HepG2 (cell line): Measurements from ENCODE around the gene ZCCHC9. TPM values are rescaled to one million over a fixed set of nuclear protein-coding genes. Genes with fewer than 3 reads are reported as not detected.

Experiments
- ATAC-seq: fragments of 200-7000 bp; cut with Tn5 transposase; 3 replicates; pipeline ENCODE4 v1.9.1; 2020; ENCODE audit warnings: mild to moderate bottlenecking, moderate library complexity
- BruUV-seq: library from RNA; stranded (reverse); fragments of 400-500 nt; replicated peaks from 2 replicates; lab custom pipeline; 2021; lab: Mats Ljungman, UMichigan
- CTCF ChIA-PET: fragments of 300-600 bp; formaldehyde crosslinking; extraction: SDS; loops from one replicate; lab custom pipeline; 2021; ENCODE audit warnings: low total read pairs, inconsistent platforms, low intra/inter-chr PET ratio; lab: Yijun Ruan, JAX
- POLR2A ChIA-PET: fragments of 350-600 bp; sonication (Branson Sonifier 250); formaldehyde crosslinking; loops from one replicate; lab custom pipeline; 2020; ENCODE audit warnings: antibody characterized with exemption, inconsistent platforms; lab: Yijun Ruan, JAX
- DNase-seq: peaks from one replicate; pipeline ENCODE4 v3.0.0-alpha.2; 2015; ENCODE audit warnings: low spot score
- FAIRE-seq: peaks from 3 replicates; lab custom pipeline; 2011; peaks lifted over from hg19 to GRCh38; lab: Jason Lieb, UNC
- H2AFZ ChIP-seq: one replicate; pipeline ENCODE4 v1.6.1; 2011; ENCODE audit warnings: low read length, inconsistent platforms
- H3K27ac ChIP-seq: fragments of 300-600 bp; 3 replicates; pipeline ENCODE4 v1.8.0; 2011; ENCODE audit warnings: mixed run types, mild to moderate bottlenecking, mixed read lengths, low read length, inconsistent platforms; ENCODE audit not compliant: insufficient read depth; ENCODE audit errors: extremely low read length
- H3K27me3 ChIP-seq, 2 experiments: fragments of 200-600 bp in 1 of 2; 2 replicates in 1 of 2; 3 replicates in 1 of 2; pipeline versions ENCODE4 v1.6.0 to v1.8.0; 2011; ENCODE audit warnings: low read length in 2 of 2, mild to moderate bottlenecking in 2 of 2, moderate library complexity in 2 of 2, inconsistent platforms in 1 of 2; ENCODE audit not compliant: insufficient read depth in 2 of 2, control insufficient read depth in 1 of 2
- H3K36me3 ChIP-seq, 2 experiments: fragments of 200-600 bp in 1 of 2; replicated peaks in 1 of 2; 2 replicates in 1 of 2; 3 replicates in 1 of 2; pipeline versions ENCODE4 v1.5.1 to v1.8.0; 2011; ENCODE audit warnings: low read length in 2 of 2, inconsistent platforms in 1 of 2; ENCODE audit not compliant: insufficient read depth in 2 of 2, control insufficient read depth in 1 of 2
- H3K4me1 ChIP-seq: 2 replicates; pipeline ENCODE4 v1.5.1; 2012; ENCODE audit warnings: low read length, inconsistent platforms; ENCODE audit not compliant: insufficient read depth
- H3K4me2 ChIP-seq: 2 replicates; pipeline ENCODE4 v1.6.0; 2011; ENCODE audit warnings: low read depth, low read length, inconsistent platforms
- H3K4me3 ChIP-seq, 3 experiments: fragments of 200-600 bp in 1 of 3; sonication (generic), shearing (Covaris generic) in 1 of 3; replicated peaks in 1 of 3; 2 replicates each; pipeline ENCODE4 v1.5.1; 2011 to 2016; ENCODE audit warnings: low read length in 3 of 3, inconsistent platforms in 2 of 3, low read depth in 2 of 3, mild to moderate bottlenecking in 2 of 3, control low read depth in 1 of 3, mixed read lengths in 1 of 3; ENCODE audit not compliant: insufficient read depth in 1 of 3
- H3K79me2 ChIP-seq: one replicate; pipeline ENCODE4 v1.6.1; 2011; ENCODE audit warnings: low read length, inconsistent platforms; ENCODE audit not compliant: insufficient read depth
- H3K9ac ChIP-seq: 2 replicates; pipeline ENCODE4 v1.6.0; 2011; ENCODE audit warnings: mild to moderate bottlenecking, low read depth, low read length, inconsistent platforms; ENCODE audit not compliant: insufficient read depth
- H3K9me3 ChIP-seq: 2 replicates; pipeline ENCODE4 v1.5.1; 2012; ENCODE audit warnings: mild to moderate bottlenecking, low read length
- H4K20me1 ChIP-seq: 2 replicates; pipeline ENCODE4 v1.6.0; 2011; ENCODE audit warnings: inconsistent platforms, mild to moderate bottlenecking, low read length, moderate library complexity; ENCODE audit not compliant: insufficient read depth
- EP300 ChIP-seq, 3 experiments: sonication (generic) in 1 of 3; formaldehyde crosslinking in 1 of 3; IDR thresholded peaks; 2 replicates each; pipeline versions ENCODE4 v1.5.1 to v1.6.1; 2011 to 2020; ENCODE audit warnings: low read depth in 2 of 3, low read length in 2 of 3, borderline replicate concordance in 1 of 3, improper control_type of control experiment in 1 of 3, mild to moderate bottlenecking in 1 of 3, missing genetic modification reagents in 1 of 3, moderate library complexity in 1 of 3
- HDAC1 ChIP-seq: sonication (generic); formaldehyde crosslinking; IDR thresholded peaks from 2 replicates; pipeline ENCODE4 v1.5.1; 2020; ENCODE audit warnings: mild to moderate bottlenecking, missing genetic modification reagents
- HNRNPH1 ChIP-seq: fragments of 200-400 bp; formaldehyde crosslinking; optimal IDR thresholded peaks from 2 replicates; pipeline ENCODE3; 2017; ENCODE audit warnings: mild to moderate bottlenecking, low read depth, low read length
- HOXA3 ChIP-seq: sonication (generic); formaldehyde crosslinking; IDR thresholded peaks from 2 replicates; pipeline ENCODE4 v1.5.0; 2020; ENCODE audit warnings: missing genetic modification reagents
- NRL ChIP-seq: sonication (generic); formaldehyde crosslinking; IDR thresholded peaks from 2 replicates; pipeline ENCODE4 v1.5.0; 2020; ENCODE audit warnings: missing genetic modification reagents, mild to moderate bottlenecking, moderate library complexity, borderline replicate concordance
- ZFP90 ChIP-seq: sonication (generic); formaldehyde crosslinking; IDR thresholded peaks from 2 replicates; pipeline ENCODE4 v1.8.0; 2022; ENCODE audit warnings: missing genetic modification reagents, mild to moderate bottlenecking, inconsistent platforms, borderline replicate concordance
- ZMYM4 ChIP-seq: sonication (generic); formaldehyde crosslinking; IDR thresholded peaks from 2 replicates; pipeline ENCODE4 v1.8.1; 2023; ENCODE audit warnings: mild to moderate bottlenecking, missing genetic modification reagents
- WGBS: methylation state at CpG from one replicate; pipeline ENCODE4 v1.1.6; 2017; ENCODE audit warnings: low lambda C conversion rate; 5-methylcytosine and 5-hydroxymethylcytosine counted together
- in situ Hi-C: cut with HindIII; loops from 2 replicates; pipeline ENCODE4 v1.10.0; 2017; ENCODE audit warnings: low pct_unique_long_range_greater_than_20kb; ENCODE audit not compliant: extremely low pct_ligation_motif_present
- intact Hi-C: fragments of 100-400 bp; cut with micrococcal nuclease; formaldehyde crosslinking; loops from one replicate; pipeline ENCODE4 v1.10.0; 2022; ENCODE audit not compliant: unreplicated experiment
- polyA plus RNA-seq, 8 experiments: library from polyadenylated mRNA; depleted of rRNA in 3 of 8; stranded (reverse) in 7 of 8; unstranded in 1 of 8; fragments of >200 nt; fragmentation: Illumina TruSeq in 4 of 8; extraction: Trizol in 4 of 8; gene quantifications; 2 replicates each; pipeline versions ENCODE4 v1.2.1 to v1.2.3, GENCODE V29; 2011 to 2016; ENCODE audit warnings: low read depth in 4 of 8, missing spikeins in 1 of 8, mixed read lengths in 1 of 8; ENCODE audit not compliant: insufficient read depth in 1 of 8
- total RNA-seq, 5 experiments: library from RNA; depleted of rRNA; stranded (reverse); fragments of >200 nt; fragmentation: Illumina TruSeq; extraction: Trizol; gene quantifications; 2 replicates each; pipeline ENCODE4 v1.2.3, GENCODE V29; 2016; ENCODE audit warnings: low read depth in 1 of 5
- TF ChIP-seq, protein P1 (sequence below): sonication (generic); formaldehyde crosslinking; IDR thresholded peaks from 2 replicates; pipeline ENCODE4 v1.5.0; 2020; ENCODE audit warnings: missing genetic modification reagents
- TF ChIP-seq, protein P2 (sequence below): sonication (generic); formaldehyde crosslinking; IDR thresholded peaks from 2 replicates; pipeline ENCODE4 v1.5.1; 2020; ENCODE audit warnings: mild to moderate bottlenecking, missing genetic modification reagents, moderate library complexity

The ZCCHC9 gene
- total and polyA plus RNA-seq, 2 of the 13 experiments (the other 11 are each of a cell fraction or from before 2014, with no cell fraction given), result 28.7 to 52.5 TPM

DNA sequence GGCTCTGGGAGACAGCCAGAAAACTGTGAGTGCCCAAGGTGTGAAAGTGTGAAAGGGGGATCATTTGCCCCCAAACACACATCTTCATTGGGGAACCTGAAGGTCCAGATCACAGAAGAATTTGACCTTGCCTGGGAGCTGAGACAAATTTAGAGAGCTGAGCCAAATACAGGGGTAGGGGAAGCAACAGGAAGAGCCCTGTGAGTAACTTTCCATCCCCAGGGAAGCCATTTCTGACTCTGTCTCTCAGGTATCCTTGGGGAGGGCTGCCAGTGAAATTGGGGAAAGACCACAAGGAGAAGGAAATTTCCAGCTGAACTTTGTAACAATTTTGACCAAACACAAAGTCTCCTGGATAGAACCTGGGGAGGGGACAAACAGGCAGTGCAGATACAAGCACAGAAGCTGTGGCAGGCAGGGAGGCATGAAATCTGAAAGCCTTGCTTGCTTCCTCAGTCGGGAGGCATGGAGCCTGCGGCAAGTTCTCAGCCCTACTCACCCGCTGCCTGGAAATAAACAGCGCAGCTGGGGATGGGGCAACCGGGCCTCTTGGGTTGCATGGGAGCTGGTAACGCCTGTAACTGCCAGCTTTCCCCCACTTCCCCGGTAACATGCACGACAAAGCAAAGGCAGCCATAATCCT lies 31.5 kb upstream of the ZCCHC9 start:
- peak; percentile 10 for DNase-seq
- H3K9ac ChIP-seq, result no peak overlapping the region
- CTCF ChIA-PET, result no interaction called here
- H3K27ac ChIP-seq, result peak overlapping the region; percentile 47
- no peak overlapping the region for H3K4me3 ChIP-seq
- no peaks in the 10 kb centered on the region for H3K36me3 ChIP-seq
- FAIRE-seq, result no peak
- intact Hi-C loops, result no loop called here
- no peak overlapping the region for H2AFZ ChIP-seq
- TF ChIP-seq NRL, result no peak
- peak; percentile 19; the same call in 1 of the 2 replicates for TF ChIP-seq ZMYM4 (CRISPR knock-in tag)
- TF ChIP-seq, protein P1, sequence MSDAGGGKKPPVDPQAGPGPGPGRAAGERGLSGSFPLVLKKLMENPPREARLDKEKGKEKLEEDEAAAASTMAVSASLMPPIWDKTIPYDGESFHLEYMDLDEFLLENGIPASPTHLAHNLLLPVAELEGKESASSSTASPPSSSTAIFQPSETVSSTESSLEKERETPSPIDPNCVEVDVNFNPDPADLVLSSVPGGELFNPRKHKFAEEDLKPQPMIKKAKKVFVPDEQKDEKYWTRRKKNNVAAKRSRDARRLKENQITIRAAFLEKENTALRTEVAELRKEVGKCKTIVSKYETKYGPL (CRISPR knock-in tag), result no peak
- TF ChIP-seq HDAC1 (CRISPR knock-in tag), result no peak
- TF ChIP-seq HNRNPH1, result no peak
- no peak; a peak in 1 of 4 replicates for TF ChIP-seq EP300 (IDR thresholded peaks at IDR 0.05; ENCODE audit: low read depth in 2 of 2, low read length in 2 of 2)
- TF ChIP-seq EP300 (CRISPR knock-in tag; IDR thresholded peaks at IDR 0.05; ENCODE audit: borderline replicate concordance), result no peak
- TF ChIP-seq, protein P2, sequence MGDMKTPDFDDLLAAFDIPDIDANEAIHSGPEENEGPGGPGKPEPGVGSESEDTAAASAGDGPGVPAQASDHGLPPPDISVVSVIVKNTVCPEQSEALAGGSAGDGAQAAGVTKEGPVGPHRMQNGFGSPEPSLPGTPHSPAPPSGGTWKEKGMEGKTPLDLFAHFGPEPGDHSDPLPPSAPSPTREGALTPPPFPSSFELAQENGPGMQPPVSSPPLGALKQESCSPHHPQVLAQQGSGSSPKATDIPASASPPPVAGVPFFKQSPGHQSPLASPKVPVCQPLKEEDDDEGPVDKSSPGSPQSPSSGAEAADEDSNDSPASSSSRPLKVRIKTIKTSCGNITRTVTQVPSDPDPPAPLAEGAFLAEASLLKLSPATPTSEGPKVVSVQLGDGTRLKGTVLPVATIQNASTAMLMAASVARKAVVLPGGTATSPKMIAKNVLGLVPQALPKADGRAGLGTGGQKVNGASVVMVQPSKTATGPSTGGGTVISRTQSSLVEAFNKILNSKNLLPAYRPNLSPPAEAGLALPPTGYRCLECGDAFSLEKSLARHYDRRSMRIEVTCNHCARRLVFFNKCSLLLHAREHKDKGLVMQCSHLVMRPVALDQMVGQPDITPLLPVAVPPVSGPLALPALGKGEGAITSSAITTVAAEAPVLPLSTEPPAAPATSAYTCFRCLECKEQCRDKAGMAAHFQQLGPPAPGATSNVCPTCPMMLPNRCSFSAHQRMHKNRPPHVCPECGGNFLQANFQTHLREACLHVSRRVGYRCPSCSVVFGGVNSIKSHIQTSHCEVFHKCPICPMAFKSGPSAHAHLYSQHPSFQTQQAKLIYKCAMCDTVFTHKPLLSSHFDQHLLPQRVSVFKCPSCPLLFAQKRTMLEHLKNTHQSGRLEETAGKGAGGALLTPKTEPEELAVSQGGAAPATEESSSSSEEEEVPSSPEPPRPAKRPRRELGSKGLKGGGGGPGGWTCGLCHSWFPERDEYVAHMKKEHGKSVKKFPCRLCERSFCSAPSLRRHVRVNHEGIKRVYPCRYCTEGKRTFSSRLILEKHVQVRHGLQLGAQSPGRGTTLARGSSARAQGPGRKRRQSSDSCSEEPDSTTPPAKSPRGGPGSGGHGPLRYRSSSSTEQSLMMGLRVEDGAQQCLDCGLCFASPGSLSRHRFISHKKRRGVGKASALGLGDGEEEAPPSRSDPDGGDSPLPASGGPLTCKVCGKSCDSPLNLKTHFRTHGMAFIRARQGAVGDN (CRISPR knock-in tag), result peak; percentile 33; the same call in 1 of the 2 replicates
- 0 out of 2 replicates have a peak, but pooled peaks have one; percentile 32 for TF ChIP-seq ZFP90 (CRISPR knock-in tag)
- 0 out of 2 replicates have a peak, but pooled peaks have one; percentile 10 for TF ChIP-seq HOXA3 (CRISPR knock-in tag)
- H3K4me2 ChIP-seq, result no peak overlapping the region; the same call in 1 of the 2 replicates
- no TSS peak for BruUV-seq
- peaks cover 29% of the 10 kb centered on the region for H3K4me1 ChIP-seq
- 100% methylated on average over 3 of the region's 8 CpGs for WGBS
- in situ Hi-C loops, result no loop called here
- ATAC-seq, result peak; percentile 64
- no peaks in the 10 kb centered on the region for H4K20me1 ChIP-seq
- peaks cover 10% of the 10 kb centered on the region for H3K79me2 ChIP-seq
- no peaks in the 10 kb centered on the region for H3K9me3 ChIP-seq
- POLR2A ChIA-PET, result no interaction called here
- H3K27me3 ChIP-seq, result no peaks in the 10 kb centered on the region
